ENCODE data around the gene OPRL1.

The OPRL1 gene

GRCh38 chr20:64042054-64042781 is 37.7 kb upstream of the OPRL1 start:
- no peak for DNase-seq (ENCODE audit: low spot score)

- DNase-seq (ENCODE audit: low spot score): no peak
Measured at GRCh38 chr20:64043768-64044167, 36.1 kb upstream of the OPRL1 start.

- DNase-seq (ENCODE audit: low spot score): no peak
Measured at GRCh38 chr20:64044484-64045247, 35.2 kb upstream of the OPRL1 start.

GRCh38 chr20:64045346-64046011 is 34.4 kb upstream of the OPRL1 start:
- no peak for DNase-seq (ENCODE audit: low spot score)

GRCh38 chr20:64047046-64047389 is 32.9 kb upstream of the OPRL1 start:
- DNase-seq (ENCODE audit: low spot score): no peak

GRCh38 chr20:64047968-64048401 is 31.9 kb upstream of the OPRL1 start:
- no peak for DNase-seq (ENCODE audit: low spot score)

- no peak for DNase-seq (ENCODE audit: low spot score)
Measured at GRCh38 chr20:64048402-64049044, 31.4 kb upstream of the OPRL1 start.

GRCh38 chr20:64049060-64049877 is 30.6 kb upstream of the OPRL1 start, which contains the start of gene SOX18:
SOX18 (minus strand) TSS chr20:64049639; CDS start chr20:64049516, 123 bp downstream.
- no peak for DNase-seq (ENCODE audit: low spot score)

GRCh38 chr20:64049878-64050260 is 30.0 kb upstream of the OPRL1 start:
- DNase-seq (ENCODE audit: low spot score): no peak

GRCh38 chr20:64050261-64051032 is 29.4 kb upstream of the OPRL1 start:
- DNase-seq (ENCODE audit: low spot score): no peak

- no peak for DNase-seq (ENCODE audit: low spot score)
Measured at GRCh38 chr20:64051033-64051452, 28.8 kb upstream of the OPRL1 start.

- DNase-seq (ENCODE audit: low spot score): no peak
Measured at GRCh38 chr20:64051561-64052325, 28.1 kb upstream of the OPRL1 start.

- no peak for DNase-seq (ENCODE audit: low spot score)
Measured at GRCh38 chr20:64052326-64052722, 27.6 kb upstream of the OPRL1 start.

- DNase-seq (ENCODE audit: low spot score): no peak
Measured at GRCh38 chr20:64052987-64053840, 26.7 kb upstream of the OPRL1 start.

GRCh38 chr20:64053841-64054661 is 25.8 kb upstream of the OPRL1 start:
- no peak for DNase-seq (ENCODE audit: low spot score)

GRCh38 chr20:64055396-64055892 is 24.4 kb upstream of the OPRL1 start:
- no peak for DNase-seq (ENCODE audit: low spot score)

- DNase-seq (ENCODE audit: low spot score): no peak
Measured at GRCh38 chr20:64055893-64056638, 23.8 kb upstream of the OPRL1 start.

GRCh38 chr20:64056639-64056888 is 23.3 kb upstream of the OPRL1 start:
- DNase-seq (ENCODE audit: low spot score): no peak
